A673 (cell line): ENCODE data around the gene SAC3D1.
A peak's percentile ranks its signal among the peaks of the same experiment; 100 is the strongest.

Experiments used
- CTCF ChIP-seq: fragments of 300-800, 200-600 bp; sonication (generic); conservative IDR thresholded peaks from 2 replicates; pipeline ENCODE4 v1.5.1; 2017; ENCODE audit warnings: low read depth, mild to moderate bottlenecking, antibody characterized with exemption, low read length, moderate library complexity, mixed read lengths
- EZH2 ChIP-seq: fragments of 200-600 bp; sonication (generic); IDR thresholded peaks from 2 replicates; pipeline ENCODE4 v1.6.1; 2017; ENCODE audit warnings: borderline replicate concordance, low read depth, mild to moderate bottlenecking, mixed read lengths, antibody characterized with exemption, low read length; ENCODE audit not compliant: poor library complexity, severe bottlenecking

- TF ChIP-seq CTCF (peak; percentile 70), EZH2 (no peak)
These were observed 37.1 kb downstream of the SAC3D1 start for GRCh38 chr11:65078151-65078550.
